Hematopoietic multipotent progenitor cell treated with erythropoietin and hydrocortisone succinate and interleukin-3 and kit ligand, for 17 days (in vitro differentiated cells): Measurements from ENCODE around the gene DMRTA2.
"Not testable (repeated sequence)": the region's sequence is repeated elsewhere in the genome, so short reads cannot be mapped to it uniquely, and the experiment has no call there.

Source experiments
- DNase-seq: peaks from one replicate; pipeline ENCODE4 v3.0.0-alpha.2; 2015; ENCODE audit warnings: low spot score

Gene DMRTA2

DNA sequence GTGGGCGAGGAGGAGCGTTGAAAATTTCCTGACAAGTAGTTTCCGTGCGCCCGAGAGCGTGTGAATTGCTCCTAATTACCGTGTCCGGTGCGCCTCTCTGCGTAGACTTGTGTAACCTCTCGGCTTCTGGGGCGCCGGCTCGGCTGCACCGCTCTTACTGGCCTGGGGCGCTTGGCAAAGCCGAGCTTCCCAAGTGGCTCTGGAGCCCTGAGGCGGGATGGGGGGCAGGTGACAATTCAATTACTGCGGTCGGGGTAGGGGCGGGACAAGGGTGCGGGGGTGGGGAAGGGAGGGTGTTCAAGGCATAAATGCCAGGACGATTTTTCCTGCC is 392 bp upstream of the DMRTA2 start:
- no peak for DNase-seq

DNA sequence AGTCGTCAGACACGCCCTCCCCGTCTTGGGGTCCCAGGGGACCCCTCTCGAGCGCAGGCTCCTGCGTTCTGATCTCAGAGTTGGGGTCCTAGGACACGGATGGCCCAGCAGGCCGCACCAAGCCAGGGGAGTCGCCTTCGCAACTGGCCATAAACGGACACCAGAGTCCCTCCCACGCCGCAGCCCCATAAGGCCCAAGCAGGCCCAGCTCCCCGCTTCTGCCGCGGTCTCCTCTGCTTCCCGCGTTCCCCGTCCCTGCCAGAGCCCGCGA is 633 bp downstream of the DMRTA2 start:
- DNase-seq, result no peak

DNA sequence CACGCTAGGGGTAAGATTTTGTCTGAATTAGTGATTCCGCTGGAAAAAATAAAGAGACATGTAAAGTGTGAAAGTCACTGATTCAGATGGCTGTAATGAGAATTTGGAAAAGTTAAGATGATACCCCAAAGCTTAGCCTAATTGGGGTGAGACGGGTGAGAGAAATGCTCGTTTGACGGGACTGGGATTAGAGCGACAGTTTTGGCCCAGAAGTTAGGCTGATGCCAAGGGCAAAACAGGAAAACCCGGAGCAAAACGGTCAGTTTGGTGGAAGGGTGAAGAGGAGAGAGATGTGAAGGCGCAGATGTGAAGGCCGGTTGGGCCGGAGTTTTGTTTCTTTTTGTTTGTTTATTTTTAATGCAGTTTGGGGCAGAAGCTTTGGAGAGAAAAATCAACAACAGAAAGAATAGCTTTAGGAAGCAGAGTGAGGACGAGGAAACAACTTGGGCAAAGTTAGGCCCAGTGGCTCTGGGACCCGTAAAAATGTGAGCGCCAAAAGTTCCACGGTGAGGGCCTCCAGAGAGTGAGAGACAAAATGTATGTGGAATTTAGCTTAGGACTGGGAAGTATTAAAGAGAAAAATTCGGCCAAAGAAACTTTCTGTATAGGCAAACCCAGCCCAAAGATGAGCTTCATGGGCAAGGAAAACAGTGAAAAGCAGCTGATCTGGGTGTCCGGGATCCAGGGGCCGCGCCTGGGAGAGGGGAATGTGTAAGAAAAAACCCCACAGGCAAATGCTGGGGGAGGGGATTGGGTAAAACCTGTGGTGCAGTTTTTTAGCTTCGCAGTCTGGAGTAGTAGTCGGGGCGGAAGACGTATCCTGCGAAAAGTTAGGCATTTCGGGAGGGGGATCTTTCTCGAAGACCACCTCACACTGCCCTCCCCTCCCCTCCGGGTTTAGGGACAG is 1.2 kb downstream of the DMRTA2 start:
- no peak for DNase-seq

DNA sequence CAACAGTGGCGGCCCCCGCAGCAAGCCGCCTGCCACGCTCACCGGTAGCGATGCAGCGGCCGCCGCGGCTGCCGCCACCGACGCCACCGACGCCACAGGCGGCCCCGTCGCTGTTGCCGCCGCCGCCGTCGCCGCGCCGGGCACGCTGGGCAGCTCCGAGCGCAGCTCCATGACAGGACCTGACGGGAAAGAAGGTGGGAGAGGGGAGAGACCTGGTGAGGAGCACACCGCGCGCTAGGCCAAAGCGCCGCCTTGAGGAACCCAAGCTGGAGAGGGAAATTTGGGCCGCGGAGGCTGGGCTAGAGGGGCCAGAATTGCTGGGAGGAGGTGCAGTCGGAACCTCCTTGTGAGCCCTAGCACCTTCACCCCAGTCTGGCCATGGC is 1.9 kb downstream of the DMRTA2 start:
- no peak for DNase-seq

DNA sequence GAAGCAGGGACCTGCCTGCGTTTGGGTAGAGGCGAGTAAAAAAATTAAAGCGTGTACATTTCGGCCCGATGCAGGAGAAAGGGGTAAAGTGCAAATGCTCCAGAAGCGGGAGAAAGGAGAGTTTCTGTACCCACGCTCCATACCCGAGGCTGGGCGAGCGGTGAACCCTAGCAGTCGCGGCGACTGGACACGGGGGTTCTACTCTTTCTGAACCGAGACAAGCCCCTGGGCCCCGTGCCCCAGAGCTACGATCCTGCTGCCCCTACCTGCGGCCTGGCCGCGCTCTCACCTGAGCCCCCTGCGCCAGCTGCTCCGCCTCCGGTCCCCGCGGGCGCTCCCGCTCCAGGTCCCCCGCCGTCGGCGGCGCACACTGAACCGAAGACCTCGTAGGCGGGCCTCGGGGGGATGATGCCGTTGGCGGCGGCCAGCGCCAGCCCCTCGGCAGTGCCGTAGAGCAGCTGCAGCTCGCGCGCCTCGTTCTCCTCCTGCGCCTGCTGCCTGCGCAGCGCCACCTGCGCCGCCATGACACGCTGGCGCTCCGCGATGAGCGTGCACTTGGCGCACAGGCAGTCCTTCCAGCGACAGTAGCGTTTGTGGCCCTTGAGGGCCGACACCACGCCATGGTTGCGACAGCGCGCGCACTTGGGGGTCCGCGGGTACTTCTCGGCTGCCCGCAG is 2.4 kb downstream of the DMRTA2 start:
- no peak for DNase-seq

DNA sequence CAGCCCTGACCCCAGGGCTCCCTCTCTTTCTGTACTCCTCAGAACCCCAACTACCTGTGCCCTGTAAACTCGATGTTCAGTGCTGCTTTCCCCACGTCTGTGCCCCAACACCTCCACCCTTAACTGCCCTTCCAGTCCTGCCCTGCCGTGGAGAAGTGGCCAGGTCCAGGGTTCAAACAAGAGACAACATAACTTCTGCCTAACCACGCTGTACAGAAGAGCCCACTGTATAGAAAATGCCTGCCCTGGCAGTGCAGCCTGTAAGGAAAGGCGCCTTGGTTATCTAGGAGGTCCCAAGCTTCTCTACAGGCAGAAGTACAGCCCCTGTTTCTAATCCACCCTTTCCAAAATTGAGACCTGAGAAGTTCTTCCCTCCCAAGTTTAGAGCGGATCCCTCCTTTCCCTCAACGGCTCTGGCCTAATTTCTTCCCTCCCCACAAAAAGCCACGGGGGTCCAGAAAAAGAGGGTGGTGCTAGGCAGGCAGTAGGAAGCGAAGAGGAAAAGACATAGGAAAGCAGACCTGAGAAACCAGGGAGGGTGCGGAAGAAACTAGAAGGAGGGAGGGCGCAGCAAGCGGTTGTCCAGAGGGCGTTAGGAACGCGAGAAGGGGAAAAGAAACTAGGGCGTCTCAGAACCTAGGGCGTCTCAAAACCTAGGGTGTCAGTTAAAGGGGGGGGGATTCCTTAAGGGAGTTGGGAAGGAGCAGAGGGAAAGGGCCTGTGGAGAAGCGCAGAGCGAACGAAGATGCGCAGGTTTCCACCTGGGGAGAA is 3.2 kb downstream of the DMRTA2 start:
- DNase-seq, result no peak

DNA sequence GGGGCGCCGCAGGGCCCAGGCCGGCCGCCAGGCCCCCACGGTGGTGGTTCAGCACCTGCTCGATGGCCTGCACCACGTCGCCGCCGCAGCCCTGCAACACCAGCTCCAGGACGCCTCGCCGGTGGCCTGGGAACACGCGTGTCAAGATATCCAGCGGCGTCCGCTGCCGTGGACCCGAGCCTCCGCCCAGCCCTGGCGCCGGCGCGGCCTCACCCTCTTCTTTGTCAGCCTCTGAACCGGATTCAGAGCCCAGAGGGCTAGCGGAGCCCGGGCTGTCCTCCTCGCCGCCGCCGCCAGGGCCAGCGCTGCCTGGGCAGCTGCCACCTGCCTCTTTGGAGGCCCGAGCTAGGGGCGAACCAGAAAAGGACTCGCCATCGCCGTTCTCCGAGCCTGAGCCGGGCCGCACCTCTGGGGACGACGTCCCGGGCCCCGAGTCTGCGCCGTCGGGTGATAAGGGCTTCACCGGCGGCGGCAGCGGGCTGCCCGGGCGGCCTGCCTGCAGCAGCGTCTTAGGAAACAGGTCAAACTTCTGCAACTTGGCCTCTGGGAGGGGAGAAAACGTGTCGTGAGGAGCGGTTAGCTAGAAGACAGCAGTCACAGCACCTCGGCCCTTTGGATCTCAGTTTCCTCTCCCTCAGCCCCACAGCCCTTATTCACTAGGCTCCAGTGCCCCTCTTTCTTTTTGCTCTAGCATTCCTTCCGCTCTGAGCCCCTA is 3.9 kb downstream of the DMRTA2 start:
- no peak for DNase-seq

DNA sequence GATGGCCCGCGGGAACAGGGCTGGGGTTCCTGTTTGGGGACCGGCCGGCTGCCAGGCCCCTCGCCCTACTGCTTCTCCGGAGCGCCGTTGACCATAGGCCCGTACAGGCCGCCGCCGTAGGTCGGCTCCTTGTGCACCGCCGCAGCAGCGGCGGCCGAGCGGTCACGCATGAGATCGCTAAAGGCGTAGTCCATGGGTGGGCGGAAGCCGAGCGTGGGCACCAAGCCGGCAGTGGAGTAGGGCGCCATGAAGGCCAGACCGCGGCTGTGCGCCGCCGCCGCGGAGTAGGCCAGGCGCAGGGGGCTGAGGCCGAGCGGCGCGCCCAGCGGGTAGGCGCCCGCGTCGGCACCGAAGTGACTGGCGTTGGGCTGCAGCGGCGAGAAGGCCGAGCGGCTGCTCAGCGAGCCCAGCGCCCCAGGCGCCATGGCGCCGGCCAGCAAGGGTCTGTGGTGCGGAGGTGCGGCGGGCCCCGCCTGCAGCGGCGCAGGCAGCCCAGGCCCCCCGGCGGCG is 4.6 kb downstream of the DMRTA2 start:
- no peak for DNase-seq

DNA sequence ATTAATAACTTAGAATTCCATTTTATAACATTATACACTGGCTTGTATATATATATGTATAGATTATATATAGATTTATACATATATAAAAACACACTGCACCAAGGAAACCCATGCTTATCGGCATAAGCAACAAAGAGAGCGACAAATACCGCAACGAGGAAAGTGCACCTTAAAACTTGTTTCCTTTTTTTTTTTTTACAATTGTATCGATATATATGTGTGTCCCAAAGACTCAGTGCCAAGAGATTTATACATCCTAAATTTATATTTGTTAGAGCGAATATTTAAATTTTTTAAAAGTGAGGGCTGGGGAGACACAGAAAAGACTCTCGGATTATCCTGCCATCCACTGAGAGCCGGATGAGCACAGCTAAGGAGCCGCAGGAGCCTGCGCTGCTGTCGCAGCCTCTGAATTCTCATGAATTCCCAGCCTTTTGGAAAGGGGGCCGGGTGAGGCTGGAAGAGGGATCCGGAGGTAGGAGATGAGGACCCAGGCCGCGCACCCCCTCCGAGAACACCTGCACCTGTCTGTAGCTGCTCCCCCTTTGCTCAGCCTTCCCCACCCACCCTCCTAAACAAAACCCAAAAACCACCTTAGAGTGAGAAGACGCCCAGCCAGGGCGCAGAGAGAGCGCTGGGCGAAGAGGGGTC is 5.2 kb downstream of the DMRTA2 start:
- no peak for DNase-seq

DNA sequence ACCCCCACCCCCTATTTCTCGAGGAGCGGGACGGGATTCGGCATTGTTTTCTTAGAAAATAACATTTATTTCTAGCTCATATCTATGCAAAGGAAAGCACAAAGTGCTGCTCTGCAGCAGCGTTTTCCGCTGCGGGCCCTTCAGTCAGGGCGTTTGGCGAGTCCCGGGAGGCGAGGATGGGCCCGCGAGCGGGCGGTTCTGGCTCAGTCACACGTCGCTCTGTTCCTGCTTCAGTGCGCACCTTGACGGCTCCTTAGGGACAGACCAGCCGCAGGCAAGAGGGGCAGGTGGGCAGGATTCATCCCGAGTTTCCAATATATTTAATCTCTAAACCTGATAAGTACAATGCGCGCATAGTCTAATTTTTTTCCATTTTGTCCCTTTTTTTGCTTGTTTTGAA is 5.7 kb downstream of the DMRTA2 start:
- no peak for DNase-seq

DNA sequence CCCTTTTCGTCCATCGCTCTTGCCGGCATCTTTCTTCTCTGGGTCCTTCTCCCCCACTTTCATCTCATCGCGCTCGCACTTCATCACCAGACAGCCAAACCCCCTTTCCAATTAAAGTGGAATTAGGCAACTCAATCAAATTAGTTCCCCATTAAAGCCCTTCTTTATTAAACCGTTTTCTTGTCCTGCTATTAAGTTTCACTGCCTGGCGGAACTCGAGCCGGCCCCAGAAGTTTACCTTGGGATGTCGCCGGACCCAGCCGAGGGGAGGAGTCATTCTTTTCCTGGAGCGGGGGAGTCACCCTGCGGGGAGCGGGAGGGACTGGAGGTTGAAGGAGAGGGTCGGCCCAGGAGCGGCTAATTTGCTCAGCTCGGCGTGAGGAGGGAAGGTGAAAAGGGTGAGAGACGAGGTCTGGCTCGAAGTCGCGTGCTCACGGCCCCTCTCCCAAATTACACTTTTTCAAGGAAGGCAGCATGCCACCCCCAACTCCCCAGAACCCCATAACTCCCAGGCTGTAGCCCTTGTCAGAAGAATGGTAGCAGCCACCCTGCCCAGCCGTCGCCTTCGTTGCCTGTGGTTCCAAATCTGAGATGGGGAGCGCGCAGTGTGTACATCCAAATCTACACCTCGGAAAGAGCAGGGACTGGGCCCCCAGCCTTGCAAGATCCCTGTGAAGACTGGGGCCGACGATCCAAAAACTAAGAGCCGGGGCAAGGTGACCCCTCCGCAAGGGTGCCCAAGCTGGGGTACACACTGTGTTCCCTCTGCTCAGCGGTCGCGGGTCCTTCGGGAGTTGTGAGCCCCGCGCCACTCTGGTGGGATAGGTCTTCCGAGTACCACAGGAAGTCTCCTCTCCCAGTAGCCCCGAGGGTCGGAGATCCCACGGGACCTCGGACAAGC is 6.4 kb downstream of the DMRTA2 start:
- DNase-seq, result no peak

DNA sequence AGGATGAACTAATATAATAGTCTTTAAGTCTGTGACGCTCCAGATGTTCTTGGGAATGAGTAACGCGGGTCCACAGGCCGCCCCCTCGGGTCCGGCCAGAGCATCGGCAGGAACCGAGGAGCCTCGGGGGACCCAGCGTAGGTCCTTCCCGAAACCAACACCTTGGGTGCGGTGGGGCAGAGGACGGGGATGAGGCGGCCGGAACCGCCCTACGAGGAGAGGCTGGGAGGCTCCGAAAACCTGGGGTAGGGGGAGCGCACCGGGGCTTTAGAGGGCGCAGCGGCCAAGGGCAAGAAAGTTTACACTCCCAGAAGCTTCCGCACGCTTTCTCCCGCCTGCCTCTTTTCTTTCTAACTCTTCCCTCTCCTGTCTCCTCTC is 7.1 kb downstream of the DMRTA2 start:
- DNase-seq, result no peak

DNA sequence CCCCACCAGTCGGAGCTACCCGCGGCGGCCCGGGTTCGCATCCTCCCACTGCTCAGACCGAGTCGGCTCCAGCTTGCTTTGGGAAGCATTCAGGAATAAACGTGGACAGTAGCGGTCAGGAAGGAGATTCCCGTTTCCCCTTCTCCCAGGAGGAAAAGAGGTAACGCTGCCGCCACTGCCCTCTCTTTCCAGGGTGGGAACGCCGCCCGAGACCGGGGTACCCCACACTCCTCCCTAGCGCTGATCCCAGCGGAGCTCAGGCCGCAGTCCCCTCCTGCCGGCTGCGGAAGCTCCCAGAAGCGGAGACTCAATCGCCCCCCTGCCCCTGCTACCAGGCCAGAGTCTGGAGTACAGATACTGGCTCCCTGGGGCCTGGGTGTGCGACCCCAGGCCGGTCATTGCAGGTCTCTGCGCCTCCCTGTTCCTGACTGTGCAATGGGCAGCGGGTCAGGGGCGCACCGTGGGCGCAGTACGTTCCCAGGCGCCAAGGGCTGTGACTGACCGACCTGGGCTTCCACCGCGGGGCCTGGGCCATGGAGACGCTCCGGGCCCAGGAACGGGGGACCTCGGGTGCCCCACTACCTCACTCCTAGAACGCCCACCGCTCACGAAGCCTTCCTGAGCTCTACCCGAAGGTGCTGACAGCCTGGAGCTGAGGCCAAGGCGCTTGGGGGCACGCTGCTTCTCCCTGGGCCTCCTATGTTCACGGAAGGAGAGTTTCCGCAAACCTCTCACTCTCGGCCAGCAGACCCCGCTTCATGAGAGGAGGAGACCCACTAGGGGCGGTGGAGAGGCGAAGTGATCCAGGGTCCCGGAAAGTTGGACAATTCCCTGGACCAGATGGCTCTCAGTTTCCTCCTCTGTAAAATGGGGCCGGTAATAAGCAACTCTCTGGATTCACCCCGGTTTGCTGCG is 7.8 kb downstream of the DMRTA2 start:
- no peak for DNase-seq

DNA sequence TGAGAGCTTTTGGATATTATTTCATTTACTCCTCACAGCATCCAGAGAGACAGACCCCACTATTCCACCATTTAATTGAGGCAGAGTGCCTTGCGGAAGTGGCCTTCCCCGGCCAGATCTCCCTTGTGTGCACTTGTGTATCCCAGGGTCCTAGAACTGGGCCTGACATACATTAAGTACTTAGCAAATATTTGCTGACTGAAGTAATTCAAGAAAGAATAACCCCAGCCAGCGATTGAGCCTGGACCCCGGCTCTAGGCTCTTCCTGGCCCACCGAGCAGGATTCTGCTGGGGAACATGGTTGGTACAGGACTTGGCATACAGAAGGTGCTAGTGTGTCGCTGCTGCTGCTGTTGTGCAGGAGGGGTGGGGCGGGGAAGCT is 8.4 kb downstream of the DMRTA2 start:
- DNase-seq, result no peak

DNA sequence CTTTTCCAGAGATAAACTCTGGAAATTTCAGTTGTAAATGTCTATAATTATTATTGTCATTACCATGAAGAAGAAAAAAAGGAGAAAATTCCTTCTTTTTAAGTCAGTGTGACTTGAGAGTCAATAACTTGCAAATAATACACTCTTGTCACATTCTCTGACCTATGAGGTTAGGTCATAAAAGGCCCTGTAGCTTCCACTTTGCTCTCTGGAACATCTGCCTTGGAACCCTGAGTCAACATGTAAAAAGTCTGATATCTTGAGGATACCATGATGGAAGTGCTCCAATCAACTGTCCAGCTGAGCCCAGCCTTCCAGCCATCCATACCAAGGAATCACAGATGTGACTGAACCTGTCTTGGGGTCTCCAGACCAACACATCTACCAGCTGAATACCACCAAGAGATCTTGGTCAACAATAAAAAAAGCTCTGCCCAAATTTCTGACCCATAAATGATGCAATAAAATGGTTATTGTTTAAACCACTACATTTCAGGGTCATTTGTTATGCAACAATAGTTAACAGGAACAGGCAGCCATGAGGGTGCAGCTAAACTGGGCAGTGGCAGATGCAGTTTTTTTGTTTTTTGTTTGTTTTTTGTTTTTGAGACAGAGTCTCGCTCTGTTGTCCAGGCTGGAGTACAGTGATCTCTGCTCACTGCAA is 10.3 kb downstream of the DMRTA2 start:
- no peak for DNase-seq

DNA sequence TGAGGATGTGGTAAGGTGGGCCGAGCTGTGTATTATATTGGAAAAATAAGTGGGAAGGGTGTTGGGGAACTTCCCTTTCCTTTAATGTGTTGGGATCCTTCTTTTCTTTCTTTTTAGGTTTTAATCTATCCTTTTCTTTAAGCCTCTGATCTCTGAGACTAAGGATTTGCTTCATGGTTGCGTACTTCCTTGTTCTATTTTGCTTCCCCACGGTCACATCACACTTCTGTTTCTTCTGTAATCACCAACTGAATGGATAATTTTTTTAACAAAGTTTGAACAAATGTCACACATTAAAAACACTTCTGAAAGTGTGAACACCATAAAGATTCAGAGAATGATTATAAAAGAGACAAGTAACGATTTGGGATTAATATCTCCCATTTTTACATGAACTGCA is 17.4 kb downstream of the DMRTA2 start:
- DNase-seq, result no peak

DNA sequence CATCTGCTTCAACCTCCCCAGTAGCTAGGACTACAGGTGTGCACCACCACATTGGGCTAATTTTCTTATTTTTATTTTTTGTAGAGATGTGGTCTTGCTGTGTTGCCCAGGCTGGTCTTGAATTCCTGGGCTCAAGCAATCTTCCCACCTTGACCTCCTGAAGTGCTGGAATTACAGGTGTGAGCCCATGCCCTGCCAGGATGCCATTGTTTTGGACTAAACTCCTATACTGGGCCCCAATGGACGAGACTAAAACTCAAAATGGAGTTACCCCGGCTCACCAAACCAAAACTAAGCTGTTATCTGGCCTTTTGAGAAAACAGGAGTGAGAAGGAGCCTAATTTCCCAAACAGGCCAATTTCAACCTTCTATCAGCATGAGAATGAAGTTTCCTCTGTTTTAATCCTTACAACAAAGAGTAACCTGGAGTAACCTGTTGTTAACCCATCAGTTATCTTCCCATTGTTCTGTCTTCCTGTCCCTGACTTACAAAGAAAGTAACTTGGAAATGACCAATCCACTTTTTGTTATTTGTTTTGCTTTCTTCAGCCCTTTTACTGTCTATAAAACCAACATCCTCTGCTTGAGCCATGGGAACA is 29.6 kb downstream of the DMRTA2 start:
- no peak for DNase-seq

DNA sequence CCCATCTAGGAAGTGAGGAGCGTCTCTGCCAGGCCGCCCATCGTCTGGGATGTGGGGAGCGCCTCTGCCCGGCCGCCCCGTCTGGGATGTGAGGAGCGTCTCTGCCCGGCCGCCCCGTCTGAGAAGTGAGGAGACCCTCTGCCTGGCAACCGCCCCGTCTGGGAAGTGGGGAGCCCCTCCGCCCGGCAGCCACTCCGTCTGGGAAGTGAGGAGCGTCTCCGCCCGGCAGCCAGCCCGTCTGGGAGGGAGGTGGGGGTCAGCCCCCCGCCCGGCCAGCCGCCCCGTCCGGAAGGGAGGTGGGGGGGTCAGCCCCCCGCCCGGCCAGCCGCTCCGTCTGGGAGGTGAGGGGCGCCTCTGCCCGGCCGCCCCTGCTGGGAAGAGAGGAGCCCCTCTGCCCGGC is 41.7 kb downstream of the DMRTA2 start:
- not testable (repeated sequence) for DNase-seq

DNA sequence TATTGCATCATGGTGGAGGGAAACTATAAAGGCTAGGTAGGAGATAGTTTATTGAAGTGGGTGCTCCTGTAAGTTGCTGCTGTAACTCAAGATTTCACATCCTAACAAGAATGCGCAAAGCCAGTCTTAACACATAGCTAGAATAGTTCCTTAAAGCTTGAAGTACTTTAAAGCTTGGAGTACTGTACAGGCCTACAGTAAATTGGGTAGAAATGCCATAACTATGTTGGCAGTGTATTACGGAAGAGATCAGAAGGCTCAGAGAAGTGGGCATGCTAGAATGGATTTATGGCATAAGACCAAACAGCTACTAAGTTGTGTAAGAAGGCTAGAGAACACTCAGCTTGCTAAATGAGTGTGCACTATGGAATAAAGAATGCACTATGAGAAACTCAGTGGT is 44.5 kb downstream of the DMRTA2 start:
- DNase-seq, result no peak
